CD4-positive, alpha-beta T cell (primary cell): ENCODE measurements around the gene YAE1. TPM values are rescaled to one million over a fixed set of nuclear protein-coding genes. Genes with fewer than 3 reads are reported as not detected.

ENCODE experiments used
- ATAC-seq: fragments of 200-7000 bp; cut with Tn5 transposase; one replicate; pipeline ENCODE4 v1.10.0; 2022; ENCODE audit warnings: mild to moderate bottlenecking; ENCODE audit not compliant: poor library complexity
- CTCF ChIA-PET: fragments of 350-600 bp; sonication (Branson Sonifier 250); formaldehyde crosslinking; loops from one replicate; lab custom pipeline; 2021; ENCODE audit warnings: antibody characterized with exemption, inconsistent platforms; lab: Charles Lee
- POLR2A ChIA-PET: fragments of 350-600 bp; sonication (Branson Sonifier 250); formaldehyde crosslinking; loops from one replicate; lab custom pipeline; 2021; ENCODE audit warnings: antibody characterized with exemption, inconsistent platforms; lab: Charles Lee
- DNase-seq, 14 experiments: peaks; one replicate each; pipeline ENCODE4 v3.0.0-alpha.2; 2013 to 2020; ENCODE audit warnings: mixed read lengths in 2 of 14
- H3K27ac ChIP-seq, 2 donors: one replicate each; pipeline versions ENCODE4 v1.5.1 to v1.7.0; 2013; ENCODE audit warnings: low read length in 2 of 2, low read depth in 1 of 2, mild to moderate bottlenecking in 1 of 2
- H3K27me3 ChIP-seq, 2 experiments: 1 replicate in 1 of 2; 2 replicates in 1 of 2; pipeline versions ENCODE4 v1.6.1 to v1.7.0; 2013; ENCODE audit warnings: low read length in 2 of 2, control low read depth in 1 of 2, mild to moderate bottlenecking in 1 of 2, moderate library complexity in 1 of 2; ENCODE audit not compliant: insufficient read depth in 2 of 2, control insufficient read depth in 1 of 2
- H3K36me3 ChIP-seq: one replicate; pipeline ENCODE4 v1.6.1; 2013; ENCODE audit warnings: low read length, control low read depth; ENCODE audit not compliant: insufficient read depth
- H3K4me1 ChIP-seq: one replicate; pipeline ENCODE4 v1.6.1; 2013; ENCODE audit warnings: low read length, control low read depth; ENCODE audit not compliant: insufficient read depth
- H3K4me3 ChIP-seq: one replicate; pipeline ENCODE4 v1.5.1; 2013; ENCODE audit warnings: mild to moderate bottlenecking, low read length, moderate library complexity
- H3K9me3 ChIP-seq, 2 experiments: 1 replicate in 1 of 2; 2 replicates in 1 of 2; pipeline versions ENCODE4 v1.6.1 to v1.7.0; 2013; ENCODE audit warnings: low read length in 2 of 2, mild to moderate bottlenecking in 2 of 2, control low read depth in 1 of 2, moderate library complexity in 1 of 2; ENCODE audit not compliant: control insufficient read depth in 1 of 2, insufficient read depth in 1 of 2
- H3K27ac Mint-ChIP-seq: one replicate; pipeline ENCODE4 v1.8.0; 2020; ENCODE audit warnings: mixed read lengths
- H3K27me3 Mint-ChIP-seq: one replicate; pipeline ENCODE4 v1.8.0; 2021; ENCODE audit warnings: mixed read lengths
- H3K36me3 Mint-ChIP-seq: one replicate; pipeline ENCODE4 v1.8.0; 2021; ENCODE audit warnings: low read depth, mixed read lengths
- H3K4me1 Mint-ChIP-seq: one replicate; pipeline ENCODE4 v1.8.0; 2021; ENCODE audit warnings: low read depth, mixed read lengths
- H3K4me3 Mint-ChIP-seq: one replicate; pipeline ENCODE4 v1.8.0; 2020; ENCODE audit warnings: mild to moderate bottlenecking, mixed read lengths
- H3K9me3 Mint-ChIP-seq: one replicate; pipeline ENCODE4 v1.8.0; 2020; ENCODE audit warnings: mixed read lengths
- intact Hi-C, 2 experiments: fragments of 100-400 bp; cut with DNase I in 1 of 2; cut with micrococcal nuclease in 1 of 2; formaldehyde crosslinking; loops; one replicate each; pipeline versions ENCODE4 v1.15.1 to v1.9.0; 2023 to 2025; cut with DNase I, micrococcal nuclease
- total RNA-seq, 174 experiments: library from RNA in 2 of 174; stranded (reverse) in 2 of 174; gene quantifications; one replicate each; pipeline ENCODE4 v1.2.3 and lab custom pipeline; 2021 to 2026
- TF ChIP-seq, protein P1 (sequence below): fragments of 200-600 bp; IDR thresholded peaks from one replicate; pipeline ENCODE4 v1.8.0; 2022; ENCODE audit warnings: antibody characterized with exemption, mild to moderate bottlenecking

YAE1 gene
- total RNA-seq, 2 experiments from 2014 or later, result 5.0 to 7.4 TPM

DNA sequence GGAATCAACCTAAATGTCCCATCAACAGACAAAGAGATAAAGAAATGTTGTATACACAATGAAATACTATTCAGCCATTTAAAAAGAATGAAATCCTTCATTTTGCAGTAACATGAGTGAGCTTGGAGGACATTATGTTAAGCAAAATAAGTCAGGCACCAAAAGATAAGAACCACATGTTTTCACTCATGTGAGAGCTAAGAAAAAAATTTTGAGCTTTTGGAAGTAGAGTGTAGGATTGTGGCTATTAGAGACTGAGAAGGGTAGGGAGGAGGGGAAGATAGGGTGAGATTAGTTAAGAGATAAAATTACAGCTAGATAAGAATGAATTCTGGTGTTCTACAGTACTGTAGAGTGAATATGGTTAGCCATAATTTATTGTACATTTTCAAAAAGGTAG is 8.3 kb upstream of the YAE1 start:
- ChIA-PET CTCF (no interaction called here), POLR2A (no interaction called here)
- Histone ChIP-seq H3K36me3 (no peaks in the 10 kb centered on the region), H3K27me3 (peaks cover 0 to 4% of the 10 kb centered on the region in 2 experiments), H3K4me3 (no peak overlapping the region), H3K4me1 (no peaks in the 10 kb centered on the region), H3K9me3 (no peaks in the 10 kb centered on the region), H3K27ac (no peak overlapping the region)
- DNase-seq (no peak), ATAC-seq (no peak)
- Mint-ChIP-seq H3K27me3 (no peaks in the 10 kb centered on the region), H3K9me3 (no peaks in the 10 kb centered on the region), H3K4me3 (no peak overlapping the region), H3K27ac (no peak overlapping the region), H3K4me1 (no peaks in the 10 kb centered on the region), H3K36me3 (no peaks in the 10 kb centered on the region)
- intact Hi-C loops, result no loop called here
- TF ChIP-seq, protein P1, sequence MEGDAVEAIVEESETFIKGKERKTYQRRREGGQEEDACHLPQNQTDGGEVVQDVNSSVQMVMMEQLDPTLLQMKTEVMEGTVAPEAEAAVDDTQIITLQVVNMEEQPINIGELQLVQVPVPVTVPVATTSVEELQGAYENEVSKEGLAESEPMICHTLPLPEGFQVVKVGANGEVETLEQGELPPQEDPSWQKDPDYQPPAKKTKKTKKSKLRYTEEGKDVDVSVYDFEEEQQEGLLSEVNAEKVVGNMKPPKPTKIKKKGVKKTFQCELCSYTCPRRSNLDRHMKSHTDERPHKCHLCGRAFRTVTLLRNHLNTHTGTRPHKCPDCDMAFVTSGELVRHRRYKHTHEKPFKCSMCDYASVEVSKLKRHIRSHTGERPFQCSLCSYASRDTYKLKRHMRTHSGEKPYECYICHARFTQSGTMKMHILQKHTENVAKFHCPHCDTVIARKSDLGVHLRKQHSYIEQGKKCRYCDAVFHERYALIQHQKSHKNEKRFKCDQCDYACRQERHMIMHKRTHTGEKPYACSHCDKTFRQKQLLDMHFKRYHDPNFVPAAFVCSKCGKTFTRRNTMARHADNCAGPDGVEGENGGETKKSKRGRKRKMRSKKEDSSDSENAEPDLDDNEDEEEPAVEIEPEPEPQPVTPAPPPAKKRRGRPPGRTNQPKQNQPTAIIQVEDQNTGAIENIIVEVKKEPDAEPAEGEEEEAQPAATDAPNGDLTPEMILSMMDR, result no peak

DNA sequence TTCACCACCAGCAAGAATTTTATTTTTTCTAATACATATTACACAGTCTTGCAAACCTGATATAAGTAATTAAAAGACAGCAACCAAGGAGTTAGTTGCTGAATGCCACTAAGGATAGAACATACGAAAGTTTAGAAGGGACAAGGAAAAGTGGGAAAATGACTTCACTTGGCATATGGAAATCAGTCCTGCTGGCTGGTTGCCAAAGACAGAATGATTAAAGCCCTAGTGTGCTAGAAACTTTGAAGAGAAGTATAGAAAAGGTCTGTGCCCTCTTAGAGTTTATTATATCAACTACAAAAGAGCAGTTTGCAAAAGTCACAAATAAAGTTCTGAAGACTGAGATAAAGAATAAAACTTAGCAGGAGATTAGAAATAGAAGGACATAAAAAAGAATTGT is 5.8 kb upstream of the YAE1 start:
- no peak overlapping the region for H3K4me3 ChIP-seq
- ATAC-seq (no peak), DNase-seq (no peak)
- no peaks in the 10 kb centered on the region for H3K4me1 ChIP-seq
- no peak overlapping the region for H3K27ac ChIP-seq
- Mint-ChIP-seq H3K4me3 (no peak overlapping the region), H3K4me1 (peaks cover 2% of the 10 kb centered on the region), H3K27ac (no peak overlapping the region), H3K27me3 (no peaks in the 10 kb centered on the region), H3K36me3 (no peaks in the 10 kb centered on the region), H3K9me3 (no peaks in the 10 kb centered on the region)
- ChIA-PET POLR2A (no interaction called here), CTCF (no interaction called here)
- TF ChIP-seq, protein P1, result no peak
- intact Hi-C loops, result loop anchor here in 1 of 2 experiments (10.0 kb wide), 1 partner anchor 656 kb away; the partner anchor contains the start of gene VPS41
- H3K9me3 ChIP-seq, result no peaks in the 10 kb centered on the region
- H3K27me3 ChIP-seq, result peaks cover 0 to 4% of the 10 kb centered on the region in 2 experiments
- no peaks in the 10 kb centered on the region for H3K36me3 ChIP-seq

DNA sequence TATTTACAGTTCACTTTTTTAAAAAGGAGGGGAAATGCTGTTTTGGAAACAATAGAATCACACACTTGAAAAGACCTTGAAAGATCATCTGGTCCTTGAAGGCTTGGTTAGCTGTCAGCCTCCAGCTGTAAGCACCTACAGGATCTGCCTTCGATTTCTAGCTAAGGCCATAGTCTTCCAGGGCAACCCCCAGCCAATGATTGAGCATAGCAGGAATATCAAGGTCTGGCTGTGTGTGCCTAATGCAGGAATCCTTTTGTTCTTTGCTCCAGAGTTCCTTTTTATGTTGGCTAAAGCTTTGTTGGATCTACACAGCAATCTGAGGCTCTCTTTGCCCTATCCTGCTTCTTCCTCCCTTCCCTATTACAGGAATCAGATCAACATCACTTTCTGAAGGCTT is 5.2 kb upstream of the YAE1 start:
- no peak overlapping the region for H3K4me3 ChIP-seq
- intact Hi-C loops, result loop anchor here in 1 of 2 experiments (10.0 kb wide), 1 partner anchor 656 kb away; the partner anchor contains the start of gene VPS41
- peaks cover 7% of the 10 kb centered on the region for H3K4me1 Mint-ChIP-seq
- POLR2A ChIA-PET, result no interaction called here
- DNase-seq (no peak), ATAC-seq (no peak)
- H3K4me3 Mint-ChIP-seq, result no peak overlapping the region
- peaks cover 5% of the 10 kb centered on the region for H3K36me3 Mint-ChIP-seq
- peaks cover 0 to 4% of the 10 kb centered on the region in 2 experiments for H3K27me3 ChIP-seq
- H3K9me3 ChIP-seq, result no peaks in the 10 kb centered on the region
- H3K27ac ChIP-seq, result no peak overlapping the region
- TF ChIP-seq, protein P1, result no peak
- H3K27me3 Mint-ChIP-seq, result no peaks in the 10 kb centered on the region
- no peaks in the 10 kb centered on the region for H3K36me3 ChIP-seq
- peaks cover 2% of the 10 kb centered on the region for H3K4me1 ChIP-seq
- CTCF ChIA-PET, result no interaction called here
- no peaks in the 10 kb centered on the region for H3K9me3 Mint-ChIP-seq
- no peak overlapping the region for H3K27ac Mint-ChIP-seq
